NT2/D1 (cell line): Measurements from ENCODE around the gene RPP25L.

Source experiments
- SUZ12 ChIP-seq: IDR thresholded peaks from 2 replicates; pipeline ENCODE4 v1.6.1; 2011; ENCODE audit not compliant: insufficient read length, insufficient read depth; ENCODE audit errors: extremely low read depth
- YY1 ChIP-seq: IDR thresholded peaks from 2 replicates; pipeline ENCODE4 v1.6.1; 2011; ENCODE audit not compliant: insufficient read length, insufficient read depth
- ZNF274 ChIP-seq: IDR thresholded peaks from 2 replicates; pipeline ENCODE4 v1.6.1; 2011; ENCODE audit warnings: mild to moderate bottlenecking, low read depth, low read length

- TF ChIP-seq YY1 (no peak), ZNF274 (no peak), SUZ12 (no peak)
Observed at GRCh38 chr9:34576597-34577399, 35.1 kb downstream of the RPP25L start.
